ENCODE results near the gene EOLA1. TPM values are rescaled to one million over a fixed set of nuclear protein-coding genes. Genes with fewer than 3 reads are reported as not detected.
"Not testable (repeated sequence)": the region's sequence is repeated elsewhere in the genome, so short reads cannot be mapped to it uniquely, and the experiment has no call there.

Gene EOLA1
- total RNA-seq, 4 donors from 2014 or later = 5.7 to 10.9 (median 8.7) TPM

- Histone ChIP-seq H3K4me3 (no peak overlapping the region), H3K4me1 (no peaks in the 10 kb centered on the region), H3K9me3 (no peaks in the 10 kb centered on the region), H3K27me3 (no peaks in the 10 kb centered on the region), H3K27ac (no peak overlapping the region), H3K36me3 (no peaks in the 10 kb centered on the region)
- DNase-seq (ENCODE audit: low spot score in 2 of 2) = no peak
- WGBS = 46% methylated on average over 6 of the region's 6 CpGs
- TF ChIP-seq EP300 (IDR thresholded peaks at IDR 0.05) (no peak), POLR2A (IDR thresholded peaks at IDR 0.05) (no peak), POLR2AphosphoS5 (IDR thresholded peaks at IDR 0.05) (no peak), CTCF (IDR thresholded peaks at IDR 0.05) (no peak)
These were observed 29.9 kb downstream of the EOLA1 start for GRCh38 chrX:149570668-149571067.

- TF ChIP-seq POLR2A (IDR thresholded peaks at IDR 0.05) (no peak), CTCF (IDR thresholded peaks at IDR 0.05) (no peak), EP300 (IDR thresholded peaks at IDR 0.05) (no peak), POLR2AphosphoS5 (IDR thresholded peaks at IDR 0.05) (no peak)
- Histone ChIP-seq H3K9me3 (no peaks in the 10 kb centered on the region), H3K4me1 (no peaks in the 10 kb centered on the region), H3K27ac (no peak overlapping the region), H3K4me3 (no peak overlapping the region), H3K27me3 (no peaks in the 10 kb centered on the region), H3K36me3 (no peaks in the 10 kb centered on the region)
- DNase-seq (ENCODE audit: low spot score in 2 of 2) = no peak
- WGBS = 76% methylated on average over 7 of the region's 7 CpGs
These were observed 31.0 kb downstream of the EOLA1 start for GRCh38 chrX:149571770-149572169.

GRCh38 chrX:149572743-149573142 lies 31.9 kb downstream of the EOLA1 start:
- H3K9me3 ChIP-seq = no peaks in the 10 kb centered on the region
- H3K27ac ChIP-seq = no peak overlapping the region
- WGBS = 33% methylated on average over 1 of the region's 1 CpG
- DNase-seq (ENCODE audit: low spot score in 2 of 2) = no peak
- H3K4me1 ChIP-seq = no peaks in the 10 kb centered on the region
- H3K36me3 ChIP-seq = no peaks in the 10 kb centered on the region
- TF ChIP-seq EP300 (IDR thresholded peaks at IDR 0.05) = no peak
- TF ChIP-seq POLR2AphosphoS5 (IDR thresholded peaks at IDR 0.05) = no peak
- TF ChIP-seq POLR2A (IDR thresholded peaks at IDR 0.05) = no peak
- TF ChIP-seq CTCF (IDR thresholded peaks at IDR 0.05) = no peak
- H3K4me3 ChIP-seq = no peak overlapping the region
- no peaks in the 10 kb centered on the region for H3K27me3 ChIP-seq

GRCh38 chrX:149573456-149573855 lies 32.6 kb downstream of the EOLA1 start:
- WGBS = no CpG with 5 or more reads among the region's 1 CpG
- not testable (repeated sequence) for H3K4me3 ChIP-seq; H3K27ac ChIP-seq; H3K36me3 ChIP-seq; DNase-seq (ENCODE audit: low spot score in 2 of 2); H3K4me1 ChIP-seq; H3K9me3 ChIP-seq; H3K27me3 ChIP-seq

GRCh38 chrX:149585631-149586030 lies 44.8 kb downstream of the EOLA1 start:
- H3K36me3 ChIP-seq; H3K4me1 ChIP-seq; H3K27ac ChIP-seq; H3K4me3 ChIP-seq; H3K27me3 ChIP-seq; DNase-seq (ENCODE audit: low spot score in 2 of 2); H3K9me3 ChIP-seq: not testable (repeated sequence)
- no CpG with 5 or more reads among the region's 17 CpGs for WGBS

GRCh38 chrX:149587359-149587758 lies 46.5 kb downstream of the EOLA1 start, which contains the start of gene MAGEA9B:
Gene MAGEA9B (minus strand): TSS chrX:149587459. CDS start chrX:149583179, 4,280 bp downstream.
- H3K9me3 ChIP-seq; H3K27me3 ChIP-seq; H3K4me3 ChIP-seq; DNase-seq (ENCODE audit: low spot score in 2 of 2); H3K27ac ChIP-seq; H3K4me1 ChIP-seq; H3K36me3 ChIP-seq: not testable (repeated sequence)
- no CpG with 5 or more reads among the region's 12 CpGs for WGBS

GRCh38 chrX:149590993-149591392 lies 50.2 kb downstream of the EOLA1 start:
- H3K27ac ChIP-seq; H3K4me1 ChIP-seq; H3K9me3 ChIP-seq; H3K4me3 ChIP-seq; H3K36me3 ChIP-seq; DNase-seq (ENCODE audit: low spot score in 2 of 2); H3K27me3 ChIP-seq: not testable (repeated sequence)
- no CpG with 5 or more reads among the region's 7 CpGs for WGBS

- no CpG with 5 or more reads among the region's 17 CpGs for WGBS
- not testable (repeated sequence) for H3K9me3 ChIP-seq; H3K27me3 ChIP-seq; DNase-seq (ENCODE audit: low spot score in 2 of 2); H3K27ac ChIP-seq; H3K4me3 ChIP-seq; H3K36me3 ChIP-seq; H3K4me1 ChIP-seq
These were observed 54.4 kb downstream of the EOLA1 start, which contains the start of gene HSFX2 for GRCh38 chrX:149595214-149595613. Gene HSFX2 (minus strand): TSS chrX:149595314. CDS start chrX:149594700, 614 bp downstream.

GRCh38 chrX:149595943-149596342 lies 55.1 kb downstream of the EOLA1 start:
- no CpG with 5 or more reads among the region's 7 CpGs for WGBS
- H3K36me3 ChIP-seq; DNase-seq (ENCODE audit: low spot score in 2 of 2); H3K4me1 ChIP-seq; H3K9me3 ChIP-seq; H3K27me3 ChIP-seq; H3K4me3 ChIP-seq; H3K27ac ChIP-seq: not testable (repeated sequence)

Data from suprapubic skin (tissue), 4 donors.